Activated naive CD8-positive, alpha-beta T cell treated with anti-CD3 and anti-CD28 coated beads for 36 hours (primary cell): ENCODE measurements around the gene CDH12. TPM values are rescaled to one million over a fixed set of nuclear protein-coding genes. Genes with fewer than 3 reads are reported as not detected.
"Not testable (repeated sequence)": the region's sequence is repeated elsewhere in the genome, so short reads cannot be mapped to it uniquely, and the experiment has no call there.

ENCODE experiments used
- DNase-seq: peaks from one replicate; pipeline ENCODE4 v3.0.0; 2021
- H3K27ac Mint-ChIP-seq: one replicate; pipeline ENCODE4 v1.8.0; 2022; ENCODE audit warnings: mild to moderate bottlenecking, moderate library complexity, mixed read lengths
- H3K27me3 Mint-ChIP-seq: one replicate; pipeline ENCODE4 v1.8.0; 2022; ENCODE audit warnings: mild to moderate bottlenecking, mixed read lengths
- H3K36me3 Mint-ChIP-seq: one replicate; pipeline ENCODE4 v1.8.0; 2021; ENCODE audit warnings: mild to moderate bottlenecking, mixed read lengths
- H3K4me1 Mint-ChIP-seq: one replicate; pipeline ENCODE4 v1.8.0; 2021; ENCODE audit warnings: mixed read lengths
- H3K4me3 Mint-ChIP-seq: one replicate; pipeline ENCODE4 v1.8.0; 2022; ENCODE audit warnings: mild to moderate bottlenecking, moderate library complexity, mixed read lengths
- H3K9me3 Mint-ChIP-seq: one replicate; pipeline ENCODE4 v1.8.0; 2022; ENCODE audit warnings: mixed read lengths
- total RNA-seq, 2 experiments: library from RNA; stranded (reverse); gene quantifications; one replicate each; pipeline ENCODE4 v1.2.3, GENCODE V29; 2021

The CDH12 gene
- not detected for total RNA-seq

- H3K27me3 Mint-ChIP-seq: peaks cover 6% of the 10 kb centered on the region
- no peaks in the 10 kb centered on the region for H3K36me3 Mint-ChIP-seq
- peaks cover 9% of the 10 kb centered on the region for H3K4me1 Mint-ChIP-seq
- no peak for DNase-seq
- H3K27ac Mint-ChIP-seq: no peak within 1 kb of the TSS
- H3K4me3 Mint-ChIP-seq: peak within 1 kb of the TSS; percentile 71
- peaks cover 1% of the 10 kb centered on the region for H3K9me3 Mint-ChIP-seq
These were observed at the start of gene CDH12 for GRCh38 chr5:22852807-22853660. TSS of gene CDH12 (minus strand) at chr5:22853344.

GRCh38 chr5:22901885-22902284 lies 48.7 kb upstream of the CDH12 start:
- no peak for DNase-seq
- Mint-ChIP-seq H3K4me1 (no peaks in the 10 kb centered on the region), H3K9me3 (no peaks in the 10 kb centered on the region), H3K36me3 (no peaks in the 10 kb centered on the region), H3K27me3 (no peaks in the 10 kb centered on the region), H3K27ac (no peak overlapping the region), H3K4me3 (no peak overlapping the region)

- H3K36me3 Mint-ChIP-seq: no peaks in the 10 kb centered on the region
- no peak for DNase-seq
These were observed 47.7 kb upstream of the CDH12 start for GRCh38 chr5:22900801-22901310.

GRCh38 chr5:22899341-22899740 lies 46.2 kb upstream of the CDH12 start:
- Mint-ChIP-seq H3K27ac (no peak overlapping the region), H3K9me3 (no peaks in the 10 kb centered on the region), H3K36me3 (no peaks in the 10 kb centered on the region), H3K27me3 (no peaks in the 10 kb centered on the region), H3K4me1 (no peaks in the 10 kb centered on the region), H3K4me3 (no peak overlapping the region)
- DNase-seq: no peak

More at GRCh38 chr5:22900801-22901310, 47.7 kb upstream of the CDH12 start:
- no peaks in the 10 kb centered on the region for H3K4me1 Mint-ChIP-seq
- no peaks in the 10 kb centered on the region for H3K27me3 Mint-ChIP-seq
- H3K4me3 Mint-ChIP-seq: no peak overlapping the region
- H3K27ac Mint-ChIP-seq: no peak overlapping the region
- no peaks in the 10 kb centered on the region for H3K9me3 Mint-ChIP-seq

- H3K9me3 Mint-ChIP-seq: peaks cover 6% of the 10 kb centered on the region
- no peak overlapping the region for H3K4me3 Mint-ChIP-seq
- no peaks in the 10 kb centered on the region for H3K27me3 Mint-ChIP-seq
- H3K27ac Mint-ChIP-seq: no peak overlapping the region
- DNase-seq: no peak
- H3K36me3 Mint-ChIP-seq: no peaks in the 10 kb centered on the region
- H3K4me1 Mint-ChIP-seq: no peaks in the 10 kb centered on the region
These were observed 43.0 kb upstream of the CDH12 start for GRCh38 chr5:22896152-22896551.

- no peak for DNase-seq
- Mint-ChIP-seq H3K36me3 (no peaks in the 10 kb centered on the region), H3K27me3 (no peaks in the 10 kb centered on the region), H3K4me1 (no peaks in the 10 kb centered on the region), H3K9me3 (peaks cover 6% of the 10 kb centered on the region), H3K27ac (no peak overlapping the region), H3K4me3 (no peak overlapping the region)
These were observed 39.3 kb upstream of the CDH12 start for GRCh38 chr5:22892441-22892840.

GRCh38 chr5:22889720-22890119 lies 36.6 kb upstream of the CDH12 start:
- H3K36me3 Mint-ChIP-seq: no peaks in the 10 kb centered on the region
- no peak overlapping the region for H3K27ac Mint-ChIP-seq
- no peak for DNase-seq
- no peak overlapping the region for H3K4me3 Mint-ChIP-seq
- H3K9me3 Mint-ChIP-seq: peaks cover 6% of the 10 kb centered on the region
- no peaks in the 10 kb centered on the region for H3K4me1 Mint-ChIP-seq
- H3K27me3 Mint-ChIP-seq: no peaks in the 10 kb centered on the region

GRCh38 chr5:22887566-22887965 lies 34.4 kb upstream of the CDH12 start:
- Mint-ChIP-seq H3K27ac (no peak overlapping the region), H3K4me1 (no peaks in the 10 kb centered on the region), H3K4me3 (no peak overlapping the region), H3K36me3 (no peaks in the 10 kb centered on the region), H3K9me3 (peaks cover 3% of the 10 kb centered on the region), H3K27me3 (no peaks in the 10 kb centered on the region)
- no peak for DNase-seq

- not testable (repeated sequence) for H3K9me3 Mint-ChIP-seq, H3K27ac Mint-ChIP-seq, H3K27me3 Mint-ChIP-seq, DNase-seq, H3K4me1 Mint-ChIP-seq, H3K4me3 Mint-ChIP-seq, H3K36me3 Mint-ChIP-seq
These were observed 5.8 kb upstream of the CDH12 start for GRCh38 chr5:22858911-22859310.

- Mint-ChIP-seq H3K27me3 (peaks cover 6% of the 10 kb centered on the region), H3K9me3 (peaks cover 1% of the 10 kb centered on the region), H3K36me3 (no peaks in the 10 kb centered on the region), H3K4me3 (no peak overlapping the region), H3K27ac (no peak overlapping the region), H3K4me1 (peaks cover 9% of the 10 kb centered on the region)
- no peak for DNase-seq
These were observed 2.7 kb upstream of the CDH12 start for GRCh38 chr5:22855824-22856223.

- H3K9me3 Mint-ChIP-seq: peaks cover 1% of the 10 kb centered on the region
- H3K4me3 Mint-ChIP-seq: no peak overlapping the region
- peaks cover 6% of the 10 kb centered on the region for H3K27me3 Mint-ChIP-seq
- no peak for DNase-seq
- H3K36me3 Mint-ChIP-seq: no peaks in the 10 kb centered on the region
- H3K4me1 Mint-ChIP-seq: peaks cover 9% of the 10 kb centered on the region
- H3K27ac Mint-ChIP-seq: no peak overlapping the region
These were observed 2.2 kb downstream of the CDH12 start for GRCh38 chr5:22850981-22851380.

- peaks cover 2% of the 10 kb centered on the region for H3K9me3 Mint-ChIP-seq
- H3K4me1 Mint-ChIP-seq: no peaks in the 10 kb centered on the region
- DNase-seq: no peak
- H3K27ac Mint-ChIP-seq: no peak overlapping the region
- no peaks in the 10 kb centered on the region for H3K36me3 Mint-ChIP-seq
- H3K4me3 Mint-ChIP-seq: no peak overlapping the region
- H3K27me3 Mint-ChIP-seq: no peaks in the 10 kb centered on the region
These were observed 6.5 kb downstream of the CDH12 start for GRCh38 chr5:22846693-22847092.

- Mint-ChIP-seq H3K27ac (no peak overlapping the region), H3K9me3 (peaks cover 2% of the 10 kb centered on the region), H3K27me3 (no peaks in the 10 kb centered on the region), H3K4me3 (no peak overlapping the region), H3K36me3 (no peaks in the 10 kb centered on the region), H3K4me1 (no peaks in the 10 kb centered on the region)
- DNase-seq: no peak
These were observed 8.5 kb downstream of the CDH12 start for GRCh38 chr5:22844636-22845035.

- Mint-ChIP-seq H3K27ac (no peak overlapping the region), H3K9me3 (peaks cover 2% of the 10 kb centered on the region), H3K4me3 (no peak overlapping the region), H3K4me1 (no peaks in the 10 kb centered on the region), H3K36me3 (no peaks in the 10 kb centered on the region), H3K27me3 (no peaks in the 10 kb centered on the region)
- DNase-seq: no peak
These were observed 9.0 kb downstream of the CDH12 start for GRCh38 chr5:22844155-22844554.

- H3K36me3 Mint-ChIP-seq: no peaks in the 10 kb centered on the region
- H3K9me3 Mint-ChIP-seq: peaks cover 2% of the 10 kb centered on the region
- no peak overlapping the region for H3K4me3 Mint-ChIP-seq
- no peak for DNase-seq
- H3K4me1 Mint-ChIP-seq: no peaks in the 10 kb centered on the region
- H3K27me3 Mint-ChIP-seq: no peaks in the 10 kb centered on the region
- H3K27ac Mint-ChIP-seq: no peak overlapping the region
These were observed 10.6 kb downstream of the CDH12 start for GRCh38 chr5:22842574-22842973.

GRCh38 chr5:22837803-22838202 lies 15.3 kb downstream of the CDH12 start:
- no peak for DNase-seq
- H3K27ac Mint-ChIP-seq: no peak overlapping the region

More at GRCh38 chr5:22837803-22838202, 15.3 kb downstream of the CDH12 start:
- Mint-ChIP-seq H3K9me3 (no peaks in the 10 kb centered on the region), H3K36me3 (no peaks in the 10 kb centered on the region), H3K4me1 (no peaks in the 10 kb centered on the region), H3K27me3 (no peaks in the 10 kb centered on the region), H3K4me3 (no peak overlapping the region)
